ENCODE results near the gene CCDC86.

- TF ChIP-seq POLR2A (IDR thresholded peaks at IDR 0.05; ENCODE audit: low read depth) = no peak
- TF ChIP-seq EP300 (IDR thresholded peaks at IDR 0.05) = no peak
- no peak for TF ChIP-seq CTCF (IDR thresholded peaks at IDR 0.05)
These were observed 30.4 kb downstream of the CCDC86 start for GRCh38 chr11:60872124-60872960.
